G401.6 (cell line): ENCODE measurements around the gene CDKN3.
"Not testable (repeated sequence)": the region's sequence is repeated elsewhere in the genome, so short reads cannot be mapped to it uniquely, and the experiment has no call there.

Experiments
- FAIRE-seq: peaks from 2 replicates; lab custom pipeline; 2012; peaks lifted over from hg19 to GRCh38; lab: Jason Lieb, UNC

Gene CDKN3

GRCh38 chr14:54456820-54457608, 60.2 kb downstream of the CDKN3 start:
- peak; percentile 82 for FAIRE-seq

DNA sequence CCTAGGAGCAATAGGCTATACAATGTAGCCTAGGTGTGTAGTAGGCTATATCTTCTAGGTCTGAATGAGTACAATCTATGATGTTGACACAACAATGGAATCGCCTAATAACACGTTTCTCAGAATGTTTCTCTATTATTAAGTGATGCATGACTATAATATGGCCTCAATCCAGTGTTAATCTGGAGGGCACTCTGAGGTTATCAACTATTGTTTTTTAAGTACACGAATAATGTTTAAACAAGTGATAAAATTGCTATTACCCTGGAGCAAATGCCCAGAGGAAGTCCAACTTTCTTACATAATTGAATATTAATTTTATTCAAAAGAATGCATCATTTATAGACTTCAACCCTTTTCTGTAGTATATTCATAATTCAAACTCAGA, 60.8 kb downstream of the CDKN3 start:
- no peak for FAIRE-seq

DNA sequence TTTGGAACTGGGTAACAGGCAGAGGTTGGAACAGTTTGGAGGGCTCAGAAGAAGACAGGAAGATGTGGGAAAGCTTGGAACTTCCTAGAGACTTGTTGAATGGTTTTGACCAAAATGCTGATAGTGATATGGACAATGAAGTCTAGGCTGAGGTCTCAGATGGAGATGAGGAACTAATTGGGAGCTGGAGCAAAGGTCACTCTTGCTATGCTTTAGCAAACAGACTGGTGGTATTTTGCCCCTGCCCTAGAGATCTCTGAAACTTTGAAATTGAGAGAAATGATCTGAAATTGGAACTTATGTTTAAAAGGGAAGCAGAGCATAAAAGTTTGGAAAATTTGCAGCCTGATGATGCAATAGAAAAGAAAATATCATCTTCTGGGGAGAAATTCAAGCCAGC, 61.7 kb downstream of the CDKN3 start:
- FAIRE-seq, result not testable (repeated sequence)

GRCh38 chr14:54459106-54459505, 62.3 kb downstream of the CDKN3 start:
- FAIRE-seq, result no peak

DNA sequence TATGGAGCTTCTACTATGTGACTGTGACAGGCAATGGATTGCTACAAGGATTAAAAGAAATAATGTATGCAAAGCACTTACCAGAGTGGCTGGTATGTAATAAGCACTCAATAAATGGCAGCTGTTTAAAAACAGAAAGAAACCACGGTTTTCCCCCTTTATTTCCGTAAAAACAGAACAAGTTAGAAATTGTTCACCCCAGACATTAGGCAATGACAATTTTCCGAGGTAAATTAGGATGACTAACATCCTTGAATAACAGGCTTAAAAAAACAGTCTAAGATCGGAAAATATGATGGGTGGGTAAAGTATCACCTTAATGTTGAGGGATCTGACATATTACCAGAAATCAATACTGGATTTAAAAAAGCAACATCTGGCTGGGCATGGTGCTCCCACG, 65.2 kb downstream of the CDKN3 start:
- FAIRE-seq, result no peak

DNA sequence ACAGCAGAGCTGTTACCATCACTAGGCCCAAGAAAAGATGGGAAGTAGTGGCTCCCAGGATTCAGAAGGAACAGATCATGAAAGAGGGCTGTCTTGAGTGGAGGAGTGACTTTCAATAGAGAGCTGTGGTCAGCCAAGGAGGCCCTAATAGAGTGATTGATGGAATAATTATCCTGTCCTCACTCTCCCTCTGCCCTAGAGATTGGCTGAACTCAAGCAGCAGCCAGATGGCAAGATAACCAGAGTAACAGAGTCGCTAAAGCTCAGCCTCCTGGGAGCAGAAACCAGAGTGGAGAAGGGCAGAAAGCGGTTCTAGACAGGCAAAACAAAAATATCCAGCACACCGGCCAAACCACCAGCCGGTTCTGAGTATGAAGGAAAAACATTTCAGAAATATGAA, 68.8 kb downstream of the CDKN3 start:
- no peak for FAIRE-seq

- no peak for FAIRE-seq
Measured at GRCh38 chr14:54467280-54467679, 70.5 kb downstream of the CDKN3 start.
